ENCODE data around the gene LGI4.
A peak's percentile ranks its signal among the peaks of the same experiment; 100 is the strongest.

Gene LGI4

GRCh38 chr19:35124098-35125060 lies 10.5 kb downstream of the LGI4 start:
- DNase-seq (ENCODE audit: low spot score) (peak; percentile 91), ATAC-seq (ENCODE audit: low read depth) (peak; percentile 40)
- Histone ChIP-seq H3K27ac (ENCODE audit: poor library complexity, severe bottlenecking) (peak overlapping the region; percentile 92), H3K36me3 (ENCODE audit: low read depth) (peaks cover 37% of the 10 kb centered on the region), H3K4me3 (ENCODE audit: severe bottlenecking) (peak overlapping the region; percentile 2), H3K4me1 (ENCODE audit: insufficient read depth, poor library complexity, severe bottlenecking) (peaks cover 58% of the 10 kb centered on the region), H3K27me3 (ENCODE audit: insufficient read depth, poor library complexity, severe bottlenecking) (no peaks in the 10 kb centered on the region), H3K9me3 (ENCODE audit: severe bottlenecking) (no peaks in the 10 kb centered on the region)
- TF ChIP-seq CTCF (IDR thresholded peaks at IDR 0.05; ENCODE audit: poor library complexity, severe bottlenecking): no peak

- TF ChIP-seq CTCF (IDR thresholded peaks at IDR 0.05; ENCODE audit: poor library complexity, severe bottlenecking): no peak
- no peaks in the 10 kb centered on the region for H3K27me3 ChIP-seq (ENCODE audit: insufficient read depth, poor library complexity, severe bottlenecking)
- peaks cover 43% of the 10 kb centered on the region for H3K36me3 ChIP-seq (ENCODE audit: low read depth)
- peaks cover 58% of the 10 kb centered on the region for H3K4me1 ChIP-seq (ENCODE audit: insufficient read depth, poor library complexity, severe bottlenecking)
- H3K9me3 ChIP-seq (ENCODE audit: severe bottlenecking): no peaks in the 10 kb centered on the region
- no peak for DNase-seq (ENCODE audit: low spot score)
- H3K27ac ChIP-seq (ENCODE audit: poor library complexity, severe bottlenecking): peak overlapping the region; percentile 92
- ATAC-seq (ENCODE audit: low read depth): peak; percentile 7; the same call in 2 of the 3 replicates
- no peak overlapping the region for H3K4me3 ChIP-seq (ENCODE audit: severe bottlenecking)
Observed at GRCh38 chr19:35123573-35123972, 11.3 kb downstream of the LGI4 start.

DNA sequence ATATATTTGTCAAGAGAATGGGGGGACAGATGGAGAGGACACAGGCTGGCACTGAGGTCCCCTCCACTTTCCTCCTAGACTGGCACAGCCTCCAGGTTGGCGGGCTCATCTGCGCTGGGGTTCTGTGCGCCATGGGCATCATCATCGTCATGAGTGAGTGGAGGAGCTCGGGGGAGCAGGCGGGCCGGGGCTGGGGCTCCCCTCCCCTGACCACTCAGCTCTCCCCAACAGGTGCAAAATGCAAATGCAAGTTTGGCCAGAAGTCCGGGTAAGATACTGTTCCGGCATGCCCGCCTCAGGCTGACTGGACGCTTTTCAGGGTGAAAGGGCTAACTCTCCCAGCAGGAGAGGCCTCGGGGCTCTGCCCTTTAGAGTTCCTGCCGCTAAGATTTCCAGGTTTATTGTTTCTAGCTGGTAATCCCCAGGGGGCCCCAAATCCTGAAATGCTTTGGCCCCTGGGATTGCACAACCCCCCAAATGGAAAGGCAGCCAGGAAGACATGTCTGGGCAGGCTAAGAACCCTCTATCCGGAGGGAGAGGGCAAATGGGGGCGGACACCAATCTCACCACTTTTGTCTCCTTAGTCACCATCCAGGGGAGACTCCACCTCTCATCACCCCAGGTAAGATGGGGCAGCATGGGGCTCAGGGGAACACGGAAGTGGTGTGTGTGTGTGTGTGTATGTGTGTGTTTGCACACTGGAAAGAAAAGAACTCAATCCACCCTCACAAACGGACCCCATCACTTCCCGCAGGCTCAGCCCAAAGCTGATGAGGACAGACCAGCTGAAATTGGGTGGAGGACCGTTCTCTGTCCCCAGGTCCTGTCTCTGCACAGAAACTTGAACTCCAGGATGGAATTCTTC lies 11.9 kb downstream of the LGI4 start:
- no peaks in the 10 kb centered on the region for H3K27me3 ChIP-seq (ENCODE audit: insufficient read depth, poor library complexity, severe bottlenecking)
- ATAC-seq (ENCODE audit: low read depth): peak; percentile 65
- no peak for TF ChIP-seq CTCF (IDR thresholded peaks at IDR 0.05; ENCODE audit: poor library complexity, severe bottlenecking)
- peak; percentile 90 for DNase-seq (ENCODE audit: low spot score)
- H3K4me1 ChIP-seq (ENCODE audit: insufficient read depth, poor library complexity, severe bottlenecking): peaks cover 58% of the 10 kb centered on the region
- no peaks in the 10 kb centered on the region for H3K9me3 ChIP-seq (ENCODE audit: severe bottlenecking)
- H3K36me3 ChIP-seq (ENCODE audit: low read depth): peaks cover 43% of the 10 kb centered on the region
- no peak overlapping the region for H3K4me3 ChIP-seq (ENCODE audit: severe bottlenecking)
- H3K27ac ChIP-seq (ENCODE audit: poor library complexity, severe bottlenecking): peak overlapping the region; percentile 92

DNA sequence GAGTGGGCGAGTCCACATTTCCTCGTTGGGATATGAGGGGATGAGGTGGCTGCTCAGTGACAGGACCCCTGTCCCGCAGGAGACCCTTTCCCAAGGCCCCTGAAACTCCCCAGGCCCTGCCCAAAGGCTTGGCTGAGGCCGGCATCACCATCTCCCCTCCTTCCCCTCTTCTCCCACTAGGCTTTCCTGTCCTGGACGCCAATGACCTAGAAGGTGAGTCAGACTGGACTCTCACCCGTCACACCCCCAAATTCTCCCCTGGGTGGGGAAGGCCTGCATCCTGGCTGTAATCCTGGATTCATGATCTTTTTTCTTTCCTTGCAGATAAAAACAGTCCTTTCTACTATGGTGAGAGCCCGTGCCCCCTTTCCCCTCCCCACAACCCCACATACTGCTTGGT lies 14.0 kb downstream of the LGI4 start:
- Histone ChIP-seq H3K27ac (ENCODE audit: poor library complexity, severe bottlenecking) (peak overlapping the region; percentile 92), H3K4me1 (ENCODE audit: insufficient read depth, poor library complexity, severe bottlenecking) (peaks cover 58% of the 10 kb centered on the region), H3K4me3 (ENCODE audit: severe bottlenecking) (no peak overlapping the region), H3K27me3 (ENCODE audit: insufficient read depth, poor library complexity, severe bottlenecking) (no peaks in the 10 kb centered on the region), H3K36me3 (ENCODE audit: low read depth) (peaks cover 43% of the 10 kb centered on the region), H3K9me3 (ENCODE audit: severe bottlenecking) (no peaks in the 10 kb centered on the region)
- DNase-seq (ENCODE audit: low spot score) (no peak), ATAC-seq (ENCODE audit: low read depth) (no peak)
- no peak for TF ChIP-seq CTCF (IDR thresholded peaks at IDR 0.05; ENCODE audit: poor library complexity, severe bottlenecking)
